ENCODE results near the gene TGFBR3L.

DNA sequence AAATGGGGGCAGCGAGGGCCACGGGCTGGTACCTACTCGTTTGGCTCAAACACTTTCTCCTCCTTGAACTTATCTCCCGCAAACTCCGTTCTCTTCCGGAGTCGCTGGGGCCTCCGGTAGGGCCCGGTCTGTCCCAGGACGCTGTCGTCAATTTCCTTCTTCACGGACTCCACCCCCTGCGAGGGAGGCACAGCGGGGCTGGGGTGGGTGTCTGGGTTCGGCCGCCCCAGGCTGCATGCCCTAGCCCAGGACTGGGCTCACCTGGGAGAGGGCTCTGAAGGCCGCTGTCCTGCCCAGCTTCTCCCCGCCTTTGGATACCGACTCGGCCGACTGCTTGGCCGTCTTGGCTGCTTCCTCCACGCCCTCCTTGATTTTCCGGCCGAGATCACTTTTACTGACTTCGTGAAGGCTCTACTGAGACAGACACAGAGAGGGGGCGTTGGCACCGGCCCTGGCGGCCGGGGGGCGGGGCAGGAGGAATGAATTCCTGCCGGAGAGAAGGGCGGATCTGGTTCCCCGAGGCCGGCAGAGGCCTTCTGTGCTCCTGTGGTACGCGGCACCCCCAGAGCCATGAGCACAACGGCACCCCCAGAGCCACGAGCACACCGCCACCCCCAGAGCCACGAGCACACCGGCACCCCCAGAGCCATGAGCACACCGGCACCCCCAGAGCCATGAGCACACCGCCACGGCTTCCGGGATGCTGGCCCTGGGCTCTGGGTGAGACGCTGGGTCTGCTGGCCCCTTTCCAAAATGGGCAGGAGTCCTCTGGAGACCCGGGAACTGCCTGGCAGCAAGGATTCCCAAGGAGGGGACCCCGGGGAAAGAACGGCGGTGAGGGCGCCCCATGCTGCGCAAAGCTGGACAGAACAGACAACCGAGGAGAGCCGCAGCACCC is 19.4 kb downstream of the TGFBR3L start:
- TF ChIP-seq, protein P1, sequence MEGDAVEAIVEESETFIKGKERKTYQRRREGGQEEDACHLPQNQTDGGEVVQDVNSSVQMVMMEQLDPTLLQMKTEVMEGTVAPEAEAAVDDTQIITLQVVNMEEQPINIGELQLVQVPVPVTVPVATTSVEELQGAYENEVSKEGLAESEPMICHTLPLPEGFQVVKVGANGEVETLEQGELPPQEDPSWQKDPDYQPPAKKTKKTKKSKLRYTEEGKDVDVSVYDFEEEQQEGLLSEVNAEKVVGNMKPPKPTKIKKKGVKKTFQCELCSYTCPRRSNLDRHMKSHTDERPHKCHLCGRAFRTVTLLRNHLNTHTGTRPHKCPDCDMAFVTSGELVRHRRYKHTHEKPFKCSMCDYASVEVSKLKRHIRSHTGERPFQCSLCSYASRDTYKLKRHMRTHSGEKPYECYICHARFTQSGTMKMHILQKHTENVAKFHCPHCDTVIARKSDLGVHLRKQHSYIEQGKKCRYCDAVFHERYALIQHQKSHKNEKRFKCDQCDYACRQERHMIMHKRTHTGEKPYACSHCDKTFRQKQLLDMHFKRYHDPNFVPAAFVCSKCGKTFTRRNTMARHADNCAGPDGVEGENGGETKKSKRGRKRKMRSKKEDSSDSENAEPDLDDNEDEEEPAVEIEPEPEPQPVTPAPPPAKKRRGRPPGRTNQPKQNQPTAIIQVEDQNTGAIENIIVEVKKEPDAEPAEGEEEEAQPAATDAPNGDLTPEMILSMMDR (IDR thresholded peaks at IDR 0.05; ENCODE audit: control extremely low read depth in 1 of 3, insufficient read depth in 1 of 3, low read depth in 1 of 3, low read length in 3 of 3) = no peak
- no peak for TF ChIP-seq KDM4A (IDR thresholded peaks at IDR 0.05; ENCODE audit: low read depth, low read length, severe bottlenecking)

Measured in H1 (cell line).